NCI-H146 treated with DMSO at 0.1 percent for 48 hours (cell line): ENCODE data around the gene AADACL3.
"Not testable (repeated sequence)": the region's sequence is repeated elsewhere in the genome, so short reads cannot be mapped to it uniquely, and the experiment has no call there.

Source experiments
- DNase-seq: peaks from one replicate; lab custom pipeline; 2025; ENCODE audit not compliant: unreplicated experiment; lab: John Stamatoyannopoulos, UW

Gene AADACL3

GRCh38 chr1:12715896-12716437, at the start of gene AADACL3:
Gene AADACL3 (plus strand): TSS chr1:12716110. CDS start chr1:12716177, 67 bp downstream.
- no peak for DNase-seq

GRCh38 chr1:12666141-12666735, 49.7 kb upstream of the AADACL3 start:
- no peak for DNase-seq

GRCh38 chr1:12669529-12670068, 46.3 kb upstream of the AADACL3 start:
- no peak for DNase-seq

GRCh38 chr1:12674358-12674757, 41.6 kb upstream of the AADACL3 start:
- DNase-seq: no peak

- DNase-seq: not testable (repeated sequence)
Measured at GRCh38 chr1:12676122-12676521, 39.8 kb upstream of the AADACL3 start.

GRCh38 chr1:12677565-12677964, 38.3 kb upstream of the AADACL3 start:
- no peak for DNase-seq

- DNase-seq: no peak
Measured at GRCh38 chr1:12678350-12678749, 37.6 kb upstream of the AADACL3 start.

- no peak for DNase-seq
Measured at GRCh38 chr1:12678820-12679219, 37.1 kb upstream of the AADACL3 start.

GRCh38 chr1:12690156-12690555, 25.8 kb upstream of the AADACL3 start:
- DNase-seq: no peak

- no peak for DNase-seq
Measured at GRCh38 chr1:12692967-12693782, 22.7 kb upstream of the AADACL3 start.

- DNase-seq: no peak
Measured at GRCh38 chr1:12696658-12697057, 19.3 kb upstream of the AADACL3 start.

- no peak for DNase-seq
Measured at GRCh38 chr1:12697397-12697796, 18.5 kb upstream of the AADACL3 start.

- no peak for DNase-seq
Measured at GRCh38 chr1:12703821-12704451, 12.0 kb upstream of the AADACL3 start.

- DNase-seq: no peak
Measured at GRCh38 chr1:12706061-12706460, 9.8 kb upstream of the AADACL3 start.

GRCh38 chr1:12708396-12709090, 7.4 kb upstream of the AADACL3 start:
- no peak for DNase-seq

GRCh38 chr1:12709091-12709491, 6.8 kb upstream of the AADACL3 start:
- no peak for DNase-seq

- DNase-seq: no peak
Measured at GRCh38 chr1:12709696-12710095, 6.2 kb upstream of the AADACL3 start.

- DNase-seq: no peak
Measured at GRCh38 chr1:12711536-12711935, 4.4 kb upstream of the AADACL3 start.

GRCh38 chr1:12712076-12712475, 3.8 kb upstream of the AADACL3 start:
- DNase-seq: no peak

- no peak for DNase-seq
Measured at GRCh38 chr1:12712929-12713328, 3.0 kb upstream of the AADACL3 start.

- DNase-seq: not testable (repeated sequence)
Measured at GRCh38 chr1:12713651-12714050, 2.3 kb upstream of the AADACL3 start.
